BJ (cell line): ENCODE data around the gene CD244. TPM values are rescaled to one million over a fixed set of nuclear protein-coding genes. Genes with fewer than 3 reads are reported as not detected.

Experiments used
- CTCF ChIA-PET: fragments of 350-600 bp; formaldehyde crosslinking; extraction: SDS; loops from one replicate; lab custom pipeline; 2021; ENCODE audit warnings: antibody characterized with exemption, inconsistent platforms; lab: Yijun Ruan, JAX
- POLR2A ChIA-PET: fragments of 300-600 bp; sonication (Branson Sonifier 250); formaldehyde crosslinking; extraction: SDS; loops from one replicate; lab custom pipeline; 2021; ENCODE audit warnings: antibody characterized with exemption; lab: Charles Lee
- DNase-seq: peaks from one replicate; pipeline ENCODE4 v3.0.0-alpha.2; 2011; ENCODE audit warnings: low read depth
- H3K27me3 ChIP-seq: 2 replicates; pipeline ENCODE4 v1.6.0; 2011; ENCODE audit warnings: low read length; ENCODE audit not compliant: control insufficient read depth, insufficient read depth
- H3K36me3 ChIP-seq: 2 replicates; pipeline ENCODE4 v1.5.1; 2011; ENCODE audit warnings: low read length; ENCODE audit not compliant: control insufficient read depth, insufficient read depth
- H3K4me3 ChIP-seq: 2 replicates; pipeline ENCODE4 v1.5.1; 2011; ENCODE audit warnings: low read depth, mild to moderate bottlenecking, control low read depth, low read length
- CTCF ChIP-seq: IDR thresholded peaks from 2 replicates; pipeline ENCODE4 v1.5.1; 2011; ENCODE audit warnings: low read depth, mild to moderate bottlenecking, control low read depth, inconsistent platforms, low read length, moderate library complexity; ENCODE audit not compliant: insufficient read depth
- polyA plus RNA-seq: library from polyadenylated mRNA; depleted of rRNA; stranded (reverse); fragments of >200 nt; gene quantifications from 2 replicates; pipeline ENCODE4 v1.2.3, GENCODE V29; 2011

CD244 gene
- polyA plus RNA-seq, 1 experiment: not detected

DNA sequence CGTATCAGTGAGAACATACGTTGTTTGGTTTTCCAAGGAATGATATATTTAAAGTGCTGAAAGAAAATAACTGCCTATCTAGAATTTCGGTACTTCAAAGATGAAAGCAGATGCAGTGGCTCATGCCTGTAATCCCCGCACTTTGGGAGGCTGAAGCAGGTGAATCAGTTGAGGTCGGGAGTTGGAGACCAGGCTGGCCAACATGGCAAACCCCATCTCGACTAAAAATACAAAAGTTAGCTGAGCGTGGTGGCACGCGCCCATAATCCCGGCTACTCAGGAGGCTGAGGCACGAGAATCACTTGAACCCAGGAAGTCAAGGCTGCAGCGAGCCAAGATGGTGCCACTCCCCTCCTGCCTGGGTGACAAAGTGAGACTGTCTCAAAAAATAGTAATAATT is 16.4 kb downstream of the CD244 start:
- CTCF ChIA-PET: no interaction called here
- DNase-seq: no peak
- Histone ChIP-seq H3K36me3 (no peaks in the 10 kb centered on the region), H3K27me3 (no peaks in the 10 kb centered on the region), H3K4me3 (no peak overlapping the region)
- POLR2A ChIA-PET: no interaction called here
- no peak for TF ChIP-seq CTCF

- no peak for TF ChIP-seq CTCF
- POLR2A ChIA-PET: no interaction called here
- no peak for DNase-seq
- CTCF ChIA-PET: interaction anchor here (1.7 kb wide), 1 partner anchor 10 kb away, joined by 4 read pairs; no protein-coding TSS in a partner anchor
- Histone ChIP-seq H3K36me3 (no peaks in the 10 kb centered on the region), H3K4me3 (no peak overlapping the region), H3K27me3 (no peaks in the 10 kb centered on the region)
These were observed 18.0 kb downstream of the CD244 start for GRCh38 chr1:160844447-160845232.

DNA sequence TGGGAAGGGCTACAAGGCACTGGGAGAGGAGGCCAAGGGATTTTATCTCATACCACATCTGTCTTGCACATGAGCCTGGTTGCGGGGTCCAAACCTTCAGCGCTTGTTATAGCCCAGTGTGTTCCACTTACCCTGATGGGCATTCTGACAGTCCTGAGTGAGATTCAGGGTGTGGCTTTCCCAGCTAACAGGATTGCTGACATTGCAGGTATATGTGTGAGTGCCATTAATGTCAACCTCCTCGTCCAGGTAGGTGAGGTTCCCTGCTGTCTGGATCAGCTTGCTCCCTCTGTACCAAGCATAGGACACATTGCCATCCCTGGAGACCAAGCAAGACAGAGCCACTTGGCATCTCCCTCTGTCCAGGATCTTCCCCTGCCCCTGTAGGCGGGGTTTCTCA is 21.6 kb downstream of the CD244 start:
- Histone ChIP-seq H3K27me3 (no peaks in the 10 kb centered on the region), H3K36me3 (no peaks in the 10 kb centered on the region), H3K4me3 (no peak overlapping the region)
- TF ChIP-seq CTCF: no peak
- DNase-seq: no peak
- POLR2A ChIA-PET: no interaction called here
- CTCF ChIA-PET: no interaction called here

DNA sequence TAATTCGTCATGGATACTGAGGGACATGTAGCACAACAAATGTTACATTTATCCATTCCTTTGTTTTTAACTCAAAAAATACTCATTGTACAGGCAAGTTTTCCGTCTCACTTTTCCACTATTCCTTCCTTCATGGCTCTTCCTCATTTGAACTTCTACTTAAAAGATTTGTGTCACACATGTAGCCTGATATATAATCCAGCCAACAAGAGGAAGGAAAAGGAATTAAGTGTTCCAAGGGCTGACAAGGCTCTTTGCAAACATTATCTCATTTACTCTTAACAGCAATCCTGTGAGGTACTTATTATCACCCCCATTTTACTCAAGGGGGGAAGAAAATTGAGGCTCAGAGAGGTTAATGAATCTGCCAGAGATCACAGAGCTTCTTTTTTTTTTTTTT is 22.9 kb downstream of the CD244 start:
- POLR2A ChIA-PET: no interaction called here
- no peak for DNase-seq
- CTCF ChIA-PET: no interaction called here
- Histone ChIP-seq H3K27me3 (no peaks in the 10 kb centered on the region), H3K36me3 (no peaks in the 10 kb centered on the region), H3K4me3 (no peak overlapping the region)
- TF ChIP-seq CTCF: no peak

GRCh38 chr1:160838888-160839287 is 23.8 kb downstream of the CD244 start:
- DNase-seq: no peak
- no peak for TF ChIP-seq CTCF
- no peak overlapping the region for H3K4me3 ChIP-seq
- POLR2A ChIA-PET: no interaction called here
- no peaks in the 10 kb centered on the region for H3K27me3 ChIP-seq
- CTCF ChIA-PET: interaction anchor here (3.0 kb wide), 1 partner anchor 113 kb away, joined by 14 read pairs; no protein-coding TSS in a partner anchor
- H3K36me3 ChIP-seq: no peaks in the 10 kb centered on the region
